Measurements from ENCODE around the gene PLCXD3. TPM values are rescaled to one million over a fixed set of nuclear protein-coding genes. Genes with fewer than 3 reads are reported as not detected.

The PLCXD3 gene
- total RNA-seq, 1 experiment from 2014 or later: 0.10 TPM

DNA sequence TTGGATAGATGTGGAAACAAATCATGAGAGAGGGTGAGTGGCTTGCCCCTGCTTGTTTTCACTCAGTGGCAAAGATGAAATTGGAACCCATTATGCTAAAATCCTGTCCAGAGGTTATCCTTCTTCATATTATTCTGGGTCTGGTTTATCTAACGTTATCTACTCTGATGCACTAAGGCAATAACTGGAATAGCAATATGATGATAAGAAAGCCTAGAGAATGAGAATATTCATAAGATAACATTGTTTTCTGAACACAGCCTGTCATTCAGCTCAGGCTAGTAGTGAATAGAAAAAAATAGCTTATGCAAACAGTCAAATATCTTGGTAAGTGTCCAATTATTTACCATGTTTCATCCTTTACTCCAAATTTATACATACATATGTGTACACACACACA, 165.1 kb downstream of the PLCXD3 start:
- no peak overlapping the region for H3K27ac ChIP-seq (ENCODE audit: low read length)
- no peaks in the 10 kb centered on the region for H3K9me3 ChIP-seq (ENCODE audit: control insufficient read depth, insufficient read depth, low read depth, low read length)
- H3K4me3 ChIP-seq (ENCODE audit: low read depth in 2 of 2, low read length in 2 of 2): no peak overlapping the region
- intact Hi-C loops (cut with micrococcal nuclease; ENCODE audit: unreplicated experiment) (loop anchor here (10.0 kb wide), 1 partner anchor 440 kb away; the partner anchor contains the start of gene C7), in situ Hi-C loops (cut with HindIII; ENCODE audit: low pct_unique_long_range_greater_than_20kb, low sequenced_read_pairs) (no loop called here)
- POLR2A ChIA-PET: no interaction called here
- no peaks in the 10 kb centered on the region for H3K27me3 ChIP-seq (ENCODE audit: control insufficient read depth, insufficient read depth, low read length)
- TF ChIP-seq, protein P1, sequence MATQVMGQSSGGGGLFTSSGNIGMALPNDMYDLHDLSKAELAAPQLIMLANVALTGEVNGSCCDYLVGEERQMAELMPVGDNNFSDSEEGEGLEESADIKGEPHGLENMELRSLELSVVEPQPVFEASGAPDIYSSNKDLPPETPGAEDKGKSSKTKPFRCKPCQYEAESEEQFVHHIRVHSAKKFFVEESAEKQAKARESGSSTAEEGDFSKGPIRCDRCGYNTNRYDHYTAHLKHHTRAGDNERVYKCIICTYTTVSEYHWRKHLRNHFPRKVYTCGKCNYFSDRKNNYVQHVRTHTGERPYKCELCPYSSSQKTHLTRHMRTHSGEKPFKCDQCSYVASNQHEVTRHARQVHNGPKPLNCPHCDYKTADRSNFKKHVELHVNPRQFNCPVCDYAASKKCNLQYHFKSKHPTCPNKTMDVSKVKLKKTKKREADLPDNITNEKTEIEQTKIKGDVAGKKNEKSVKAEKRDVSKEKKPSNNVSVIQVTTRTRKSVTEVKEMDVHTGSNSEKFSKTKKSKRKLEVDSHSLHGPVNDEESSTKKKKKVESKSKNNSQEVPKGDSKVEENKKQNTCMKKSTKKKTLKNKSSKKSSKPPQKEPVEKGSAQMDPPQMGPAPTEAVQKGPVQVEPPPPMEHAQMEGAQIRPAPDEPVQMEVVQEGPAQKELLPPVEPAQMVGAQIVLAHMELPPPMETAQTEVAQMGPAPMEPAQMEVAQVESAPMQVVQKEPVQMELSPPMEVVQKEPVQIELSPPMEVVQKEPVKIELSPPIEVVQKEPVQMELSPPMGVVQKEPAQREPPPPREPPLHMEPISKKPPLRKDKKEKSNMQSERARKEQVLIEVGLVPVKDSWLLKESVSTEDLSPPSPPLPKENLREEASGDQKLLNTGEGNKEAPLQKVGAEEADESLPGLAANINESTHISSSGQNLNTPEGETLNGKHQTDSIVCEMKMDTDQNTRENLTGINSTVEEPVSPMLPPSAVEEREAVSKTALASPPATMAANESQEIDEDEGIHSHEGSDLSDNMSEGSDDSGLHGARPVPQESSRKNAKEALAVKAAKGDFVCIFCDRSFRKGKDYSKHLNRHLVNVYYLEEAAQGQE (IDR thresholded peaks at IDR 0.05; ENCODE audit: insufficient read depth in 1 of 2, low read depth in 2 of 2, low read length in 1 of 2): no peak
- TF ChIP-seq, protein P2, sequence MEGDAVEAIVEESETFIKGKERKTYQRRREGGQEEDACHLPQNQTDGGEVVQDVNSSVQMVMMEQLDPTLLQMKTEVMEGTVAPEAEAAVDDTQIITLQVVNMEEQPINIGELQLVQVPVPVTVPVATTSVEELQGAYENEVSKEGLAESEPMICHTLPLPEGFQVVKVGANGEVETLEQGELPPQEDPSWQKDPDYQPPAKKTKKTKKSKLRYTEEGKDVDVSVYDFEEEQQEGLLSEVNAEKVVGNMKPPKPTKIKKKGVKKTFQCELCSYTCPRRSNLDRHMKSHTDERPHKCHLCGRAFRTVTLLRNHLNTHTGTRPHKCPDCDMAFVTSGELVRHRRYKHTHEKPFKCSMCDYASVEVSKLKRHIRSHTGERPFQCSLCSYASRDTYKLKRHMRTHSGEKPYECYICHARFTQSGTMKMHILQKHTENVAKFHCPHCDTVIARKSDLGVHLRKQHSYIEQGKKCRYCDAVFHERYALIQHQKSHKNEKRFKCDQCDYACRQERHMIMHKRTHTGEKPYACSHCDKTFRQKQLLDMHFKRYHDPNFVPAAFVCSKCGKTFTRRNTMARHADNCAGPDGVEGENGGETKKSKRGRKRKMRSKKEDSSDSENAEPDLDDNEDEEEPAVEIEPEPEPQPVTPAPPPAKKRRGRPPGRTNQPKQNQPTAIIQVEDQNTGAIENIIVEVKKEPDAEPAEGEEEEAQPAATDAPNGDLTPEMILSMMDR (IDR thresholded peaks at IDR 0.05): no peak
- no peak for TF ChIP-seq POLR2AphosphoS5 (IDR thresholded peaks at IDR 0.05; ENCODE audit: low read depth, low read length)
- TF ChIP-seq SIN3A (IDR thresholded peaks at IDR 0.05; ENCODE audit: borderline replicate concordance, insufficient read depth, low read depth, low read length): no peak
- no peak for TF ChIP-seq TCF7L2 (IDR thresholded peaks at IDR 0.05; ENCODE audit: low read depth, low read length)
- no peaks in the 10 kb centered on the region for H3K36me3 ChIP-seq (ENCODE audit: control insufficient read depth, insufficient read depth, low read length)
- CTCF ChIA-PET: no interaction called here
- DNase-seq (ENCODE audit: low read depth, low spot score) (no peak), ATAC-seq (no peak)
- H3K4me1 ChIP-seq (ENCODE audit: control insufficient read depth, insufficient read depth, low read length): no peaks in the 10 kb centered on the region
- no TSS peak for BruUV-seq (replicated peaks)

DNA sequence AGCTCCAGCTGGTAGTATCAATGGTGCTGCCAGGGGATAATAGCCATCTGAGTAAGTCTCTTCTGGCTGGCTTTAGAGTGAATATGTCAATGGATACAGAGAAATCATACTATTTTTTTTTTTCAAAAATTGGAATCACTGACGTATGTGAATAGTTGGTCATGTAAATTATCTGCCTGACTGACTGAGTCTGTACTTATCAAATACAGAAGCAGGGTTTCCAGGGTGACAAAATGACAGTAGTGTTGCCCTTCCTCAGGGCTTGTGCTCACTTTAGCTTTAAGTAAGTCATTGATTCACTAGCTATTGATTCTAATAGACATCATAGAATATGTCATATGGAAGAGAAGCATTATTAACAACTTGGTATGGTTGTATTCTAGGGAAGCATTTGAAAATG, 171.1 kb downstream of the PLCXD3 start:
- Histone ChIP-seq H3K36me3 (ENCODE audit: control insufficient read depth, insufficient read depth, low read length) (no peaks in the 10 kb centered on the region), H3K27ac (ENCODE audit: low read length) (no peak overlapping the region), H3K4me1 (ENCODE audit: control insufficient read depth, insufficient read depth, low read length) (no peaks in the 10 kb centered on the region), H3K27me3 (ENCODE audit: control insufficient read depth, insufficient read depth, low read length) (no peaks in the 10 kb centered on the region), H3K9me3 (ENCODE audit: control insufficient read depth, insufficient read depth, low read depth, low read length) (no peaks in the 10 kb centered on the region), H3K4me3 (ENCODE audit: low read depth in 2 of 2, low read length in 2 of 2) (no peak overlapping the region)
- ATAC-seq: no peak
- in situ Hi-C loops (cut with HindIII; ENCODE audit: low pct_unique_long_range_greater_than_20kb, low sequenced_read_pairs): no loop called here
- no peak for DNase-seq (ENCODE audit: low read depth, low spot score)
- POLR2A ChIA-PET: no interaction called here
- intact Hi-C loops (cut with micrococcal nuclease; ENCODE audit: unreplicated experiment): no loop called here
- no TSS peak for BruUV-seq (replicated peaks)
- TF ChIP-seq, protein P1 (IDR thresholded peaks at IDR 0.05; ENCODE audit: insufficient read depth in 1 of 2, low read depth in 2 of 2, low read length in 1 of 2): no peak
- TF ChIP-seq, protein P2 (IDR thresholded peaks at IDR 0.05): no peak
- TF ChIP-seq SIN3A (IDR thresholded peaks at IDR 0.05; ENCODE audit: borderline replicate concordance, insufficient read depth, low read depth, low read length): no peak
- CTCF ChIA-PET: no interaction called here

All from Panc1 (cell line).